Anterior cingulate cortex (tissue), 58 donors: ENCODE measurements around the gene DBF4B.
"Not testable (repeated sequence)": the region's sequence is repeated elsewhere in the genome, so short reads cannot be mapped to it uniquely, and the experiment has no call there.

ENCODE experiments used
- DNase-seq, 58 donors: peaks; one replicate each; lab custom pipeline; 2025; lab: John Stamatoyannopoulos, UW

Gene DBF4B

DNA sequence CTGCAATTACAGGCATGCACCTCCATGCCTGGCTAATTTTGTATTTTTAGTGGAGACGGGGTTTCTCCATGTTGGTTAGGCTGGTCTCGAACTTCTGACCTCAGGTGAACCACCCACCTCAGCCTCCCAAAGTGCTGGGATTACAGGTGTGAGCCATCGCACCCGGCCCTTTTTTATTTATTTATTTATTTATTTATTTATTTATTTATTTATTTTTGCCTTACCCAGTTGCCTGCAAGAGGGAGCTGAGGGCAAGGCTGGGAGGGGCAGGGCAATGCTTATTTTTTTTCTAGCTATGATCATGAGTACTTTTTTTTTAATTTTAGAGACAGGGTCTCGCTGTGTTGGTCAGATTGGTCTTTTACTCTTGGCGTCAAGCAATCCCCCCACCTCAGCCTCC, 17.7 kb downstream of the DBF4B start:
- DNase-seq, result not testable (repeated sequence)

DNA sequence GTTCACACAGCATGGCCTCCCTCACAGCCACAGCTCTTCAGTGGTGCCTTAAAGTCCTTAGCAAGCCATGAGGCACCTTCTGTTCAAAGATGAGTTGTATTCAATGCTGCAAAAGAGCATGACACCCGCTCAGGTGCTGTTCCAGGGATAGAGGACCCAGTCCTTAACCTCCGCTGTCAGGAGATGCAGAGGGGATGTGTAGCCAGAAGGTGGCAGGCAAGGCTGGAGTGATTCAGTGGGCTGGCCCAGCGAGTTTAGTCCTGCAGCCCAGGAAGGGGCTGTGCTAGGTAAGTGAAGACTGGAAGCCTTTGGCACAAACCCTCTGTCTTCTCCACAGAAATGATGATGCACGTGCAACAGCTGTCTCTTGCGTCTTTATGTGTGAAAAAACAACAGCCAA, 25.3 kb downstream of the DBF4B start:
- DNase-seq, result peak in 8 of 58 donors; percentile 6 to 31 (median 16)

DNA sequence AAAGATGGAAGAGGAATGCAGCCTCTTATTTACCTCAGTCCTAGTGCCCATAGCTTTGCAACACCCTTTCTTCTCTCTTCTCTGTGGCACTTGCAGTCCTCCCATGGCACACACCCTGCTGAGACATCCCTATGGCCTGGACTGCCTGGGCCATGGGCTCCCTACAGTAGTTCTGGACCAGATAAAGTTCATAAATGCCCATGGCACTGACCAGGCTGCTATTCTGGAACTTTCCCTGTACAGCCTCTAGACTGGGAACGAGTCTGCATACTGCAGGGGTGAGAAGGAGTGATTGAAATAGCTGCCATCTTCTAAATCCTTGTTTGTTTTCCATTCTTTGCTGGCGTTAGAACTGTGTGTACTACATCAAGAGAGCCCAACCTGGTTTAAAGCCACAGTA, 25.8 kb downstream of the DBF4B start:
- no peak for DNase-seq

DNA sequence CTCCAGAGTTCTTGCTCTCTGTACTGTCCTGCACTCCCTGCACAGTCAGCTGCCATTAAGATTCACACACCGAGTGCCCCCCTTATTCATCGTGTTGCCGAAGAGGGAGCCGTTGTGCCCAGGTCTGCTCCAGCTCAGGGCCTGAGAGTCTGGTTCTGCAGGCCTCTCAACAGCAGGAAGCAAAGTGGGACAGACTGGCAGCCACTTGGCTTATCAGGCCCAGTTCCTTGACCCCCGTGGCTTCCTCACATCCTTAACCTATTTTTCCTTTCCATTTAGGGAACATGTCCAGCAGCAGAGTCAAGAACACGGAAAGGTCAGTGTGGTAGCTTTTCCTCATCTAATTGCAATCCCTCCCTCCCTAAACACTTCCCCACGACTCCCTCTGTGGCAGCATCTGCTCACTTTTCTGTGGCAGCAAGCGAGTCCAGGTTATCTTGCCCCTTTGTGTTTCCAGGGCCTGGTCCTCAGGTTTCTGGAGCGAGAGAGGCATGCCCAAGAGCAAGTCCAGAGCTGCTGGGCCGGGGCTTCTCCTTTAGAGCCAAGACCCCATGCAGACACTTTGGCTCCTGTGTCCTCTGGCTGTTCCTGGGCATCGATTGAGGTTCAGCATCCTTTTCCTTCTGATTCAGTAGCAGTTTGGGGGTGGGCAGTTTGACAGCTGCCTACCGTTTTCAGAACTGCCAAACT, 28.2 kb downstream of the DBF4B start:
- no peak for DNase-seq

DNA sequence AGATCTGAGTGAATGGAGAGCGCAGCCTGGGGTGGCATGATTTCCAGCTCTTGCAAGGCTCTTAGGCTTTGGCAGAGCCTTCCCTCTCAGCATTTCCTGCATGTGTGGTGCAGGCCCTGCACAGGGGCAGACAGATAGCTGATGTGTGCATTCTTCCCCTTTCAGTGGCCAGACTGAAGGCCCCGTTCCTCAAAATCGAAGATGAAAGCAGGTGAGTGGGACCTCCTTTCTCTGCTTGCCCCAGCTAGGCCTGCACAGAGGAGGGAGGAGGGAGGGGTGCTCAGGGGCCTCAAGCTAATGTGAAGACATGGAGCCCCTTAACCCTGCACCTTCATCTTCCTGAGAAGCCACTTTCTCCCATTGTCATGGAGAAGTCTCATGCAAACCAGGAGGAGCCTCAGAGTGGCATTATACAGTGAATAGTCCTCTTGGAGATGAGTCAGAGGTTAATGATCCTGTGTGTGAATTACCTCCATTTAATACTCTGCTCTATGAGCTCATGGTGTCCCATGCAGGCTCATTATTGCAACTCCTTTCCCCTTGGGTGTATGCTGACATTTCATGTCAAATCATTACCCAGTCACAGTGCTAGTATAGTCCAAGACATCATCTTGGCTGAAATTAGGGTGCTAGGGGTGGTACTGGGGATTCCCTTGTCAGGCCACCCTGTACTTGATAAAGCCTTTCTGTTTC, 29.9 kb downstream of the DBF4B start:
- no peak for DNase-seq

DNA sequence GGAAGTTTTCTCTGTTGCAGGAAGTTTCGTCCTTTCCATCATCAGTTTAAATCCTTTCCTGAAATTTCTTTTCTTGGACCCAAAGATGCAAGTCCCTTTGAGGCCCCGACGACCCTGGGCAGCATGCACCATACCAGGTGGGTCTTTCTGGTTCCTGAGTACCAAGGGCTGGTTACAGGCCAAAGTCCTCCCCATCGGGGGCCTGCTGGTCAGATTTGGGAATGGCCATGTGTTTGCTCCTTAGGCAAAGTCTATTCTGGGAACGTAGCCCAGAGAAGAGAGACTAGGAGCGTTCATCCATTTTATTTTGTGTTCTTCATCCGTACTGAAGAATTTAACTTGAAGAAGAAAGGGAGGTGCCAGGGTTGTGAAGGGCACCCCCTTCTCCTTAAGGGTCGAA, 32.9 kb downstream of the DBF4B start:
- DNase-seq, result no peak

DNA sequence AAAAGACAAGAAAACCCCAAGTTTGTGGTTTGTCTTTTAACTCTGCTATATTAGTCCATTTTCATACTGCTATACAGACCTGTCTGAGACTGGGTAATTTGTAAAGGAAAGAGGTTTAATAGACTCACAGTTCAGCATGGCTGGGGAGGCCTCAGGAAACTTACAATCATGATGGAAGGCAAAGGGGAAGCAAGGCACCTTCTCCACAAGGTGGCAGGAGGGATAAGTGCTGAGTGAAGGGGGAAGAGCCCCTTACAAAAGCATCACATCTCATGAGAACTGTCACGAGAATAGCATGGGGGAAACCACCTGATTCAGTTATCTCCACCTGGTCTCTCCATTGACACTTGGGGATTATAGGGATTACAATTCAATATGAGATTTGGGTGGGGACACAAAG, 36.8 kb downstream of the DBF4B start:
- DNase-seq, result no peak

DNA sequence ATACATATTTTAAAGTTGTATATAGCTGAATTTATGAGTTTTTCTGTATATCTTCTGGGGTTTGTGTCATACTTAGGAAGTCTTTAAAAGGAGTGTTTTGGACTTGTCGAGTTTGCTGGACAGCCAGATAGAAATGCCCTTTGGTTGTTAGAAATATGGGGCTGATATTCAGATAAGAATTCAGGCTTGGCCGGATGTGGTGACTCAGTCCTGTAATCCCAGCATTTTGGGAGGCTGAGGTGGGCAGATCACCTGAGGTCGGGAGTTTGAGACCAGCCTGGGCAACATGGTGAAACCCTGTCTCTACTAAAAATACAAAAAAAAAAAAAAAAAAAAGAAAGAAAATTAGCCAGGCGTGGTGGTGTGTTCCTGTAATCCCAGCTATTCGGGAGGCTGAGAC, 37.3 kb downstream of the DBF4B start:
- not testable (repeated sequence) for DNase-seq

DNA sequence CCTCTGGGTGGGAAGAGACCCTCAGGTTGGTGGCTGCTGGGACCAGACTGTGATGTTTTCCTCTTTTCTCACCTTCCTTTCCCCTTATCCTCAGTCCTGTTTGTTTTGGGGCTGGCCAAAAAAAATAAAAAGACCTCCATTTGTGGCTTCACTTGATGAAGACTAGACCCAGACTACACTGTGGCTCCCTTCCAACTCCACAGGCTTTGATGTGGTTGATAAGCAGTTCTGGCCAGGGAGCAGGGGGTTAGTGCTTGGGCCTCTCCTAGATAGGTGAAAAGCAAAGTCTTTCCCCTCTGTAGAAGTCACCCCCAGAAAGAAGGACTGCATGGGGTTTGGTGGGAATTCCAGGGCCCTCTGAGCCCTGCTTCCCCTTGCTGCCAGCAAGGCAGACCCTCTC, 39.1 kb downstream of the DBF4B start:
- DNase-seq, result no peak

DNA sequence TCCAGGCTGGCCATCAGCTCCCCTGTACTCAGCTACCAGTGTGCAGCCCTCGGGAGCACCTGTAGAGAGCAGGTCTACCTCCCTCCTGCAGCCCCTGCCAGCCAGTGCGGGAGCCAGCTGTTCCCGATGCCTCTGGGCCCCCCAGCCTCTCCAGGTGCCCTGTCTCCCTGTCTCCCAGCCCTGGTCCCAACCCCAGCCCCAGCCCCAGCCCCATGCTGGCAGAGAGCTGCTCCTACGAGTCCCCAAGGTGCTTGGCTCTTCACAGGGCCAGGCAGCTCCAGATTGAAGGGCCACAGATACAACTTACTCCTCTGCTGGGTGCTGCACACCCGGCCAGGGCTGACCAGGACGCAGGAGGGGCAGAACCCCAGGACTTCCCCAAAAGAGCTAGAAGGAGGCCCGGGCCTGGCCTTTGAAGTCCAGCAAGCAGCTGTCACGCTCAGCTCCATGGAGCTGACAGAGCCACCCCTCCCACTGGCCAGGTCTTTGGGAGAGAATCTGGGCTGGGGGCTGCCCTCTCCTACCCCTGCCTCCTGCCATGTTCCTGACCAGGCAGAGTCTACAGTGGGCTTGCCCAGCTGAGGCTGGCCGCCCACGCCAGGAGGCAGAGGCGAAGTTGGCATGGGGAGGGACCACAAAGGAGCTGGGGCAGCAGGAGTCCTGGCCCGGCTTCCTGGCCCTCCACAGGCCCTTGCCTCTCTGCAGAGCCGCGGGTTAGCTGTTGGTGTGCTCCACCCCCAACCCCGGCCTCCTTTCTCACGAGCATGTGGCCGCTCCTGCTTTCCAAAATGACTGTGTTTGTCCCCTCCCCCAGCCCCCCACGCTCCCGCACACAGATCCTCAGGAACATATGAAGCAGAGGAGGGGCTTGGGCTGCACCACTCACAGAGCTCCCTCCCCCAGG, 40.9 kb downstream of the DBF4B start:
- peak in 43 of 58 donors; percentile 5 to 82 (median 39) for DNase-seq

DNA sequence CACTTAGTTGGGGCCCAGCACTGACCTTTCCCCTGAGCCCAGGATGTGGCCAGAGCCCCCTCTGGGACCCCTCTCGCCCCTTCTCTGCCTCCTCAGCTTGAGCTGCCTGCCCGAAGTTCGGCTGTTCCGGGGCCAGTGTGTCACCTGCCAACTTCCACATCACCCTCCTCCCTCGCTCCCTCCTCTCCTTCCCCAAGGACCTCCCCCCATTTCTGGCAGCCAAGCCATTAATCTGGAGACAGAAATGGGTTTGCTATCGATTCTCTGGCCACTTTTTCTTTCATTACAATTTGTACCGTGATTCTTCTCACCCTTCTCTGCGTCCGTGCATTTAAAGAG, 41.5 kb downstream of the DBF4B start:
- peak in 5 of 58 donors; percentile 46 to 66 (median 63) for DNase-seq

DNA sequence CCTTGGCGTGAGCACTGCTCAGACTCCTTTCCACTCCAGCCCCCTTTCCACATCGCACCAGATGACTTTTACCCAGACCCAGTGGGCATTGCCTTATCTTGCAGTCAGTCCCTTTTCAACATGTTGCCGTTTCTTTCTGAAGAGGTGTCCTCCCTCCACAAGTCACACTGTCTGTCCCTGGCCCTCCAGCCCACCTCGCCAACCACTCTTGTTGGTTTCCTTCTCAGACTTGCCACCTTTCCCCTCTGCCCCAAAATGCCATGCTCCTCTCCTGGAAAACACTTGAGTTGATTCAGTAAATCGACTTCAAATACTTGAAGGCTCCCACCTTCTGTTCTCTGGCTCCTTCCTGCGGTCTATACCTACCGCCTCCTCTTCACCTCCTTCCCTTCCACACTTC, 42.9 kb downstream of the DBF4B start:
- no peak for DNase-seq

DNA sequence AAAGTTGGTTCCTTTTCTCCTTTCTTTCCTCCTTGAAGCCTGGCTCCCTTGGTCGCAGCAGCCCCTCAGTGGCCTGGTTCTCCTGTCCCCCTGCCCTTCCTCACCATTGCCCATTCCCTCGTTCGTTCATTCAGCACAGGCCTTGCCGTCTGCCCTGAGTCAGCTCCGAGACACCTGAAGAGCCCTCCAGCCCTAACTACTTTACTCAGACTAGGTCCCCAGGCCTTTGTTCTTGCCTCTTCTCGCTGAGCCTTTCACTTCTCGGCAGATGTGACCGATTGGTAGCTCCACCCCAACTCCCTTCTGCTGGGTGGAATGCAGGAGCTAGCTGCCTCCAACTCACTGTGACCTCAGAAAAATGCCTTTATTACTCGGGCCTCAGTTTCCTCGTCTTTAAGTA, 43.3 kb downstream of the DBF4B start:
- DNase-seq, result no peak

DNA sequence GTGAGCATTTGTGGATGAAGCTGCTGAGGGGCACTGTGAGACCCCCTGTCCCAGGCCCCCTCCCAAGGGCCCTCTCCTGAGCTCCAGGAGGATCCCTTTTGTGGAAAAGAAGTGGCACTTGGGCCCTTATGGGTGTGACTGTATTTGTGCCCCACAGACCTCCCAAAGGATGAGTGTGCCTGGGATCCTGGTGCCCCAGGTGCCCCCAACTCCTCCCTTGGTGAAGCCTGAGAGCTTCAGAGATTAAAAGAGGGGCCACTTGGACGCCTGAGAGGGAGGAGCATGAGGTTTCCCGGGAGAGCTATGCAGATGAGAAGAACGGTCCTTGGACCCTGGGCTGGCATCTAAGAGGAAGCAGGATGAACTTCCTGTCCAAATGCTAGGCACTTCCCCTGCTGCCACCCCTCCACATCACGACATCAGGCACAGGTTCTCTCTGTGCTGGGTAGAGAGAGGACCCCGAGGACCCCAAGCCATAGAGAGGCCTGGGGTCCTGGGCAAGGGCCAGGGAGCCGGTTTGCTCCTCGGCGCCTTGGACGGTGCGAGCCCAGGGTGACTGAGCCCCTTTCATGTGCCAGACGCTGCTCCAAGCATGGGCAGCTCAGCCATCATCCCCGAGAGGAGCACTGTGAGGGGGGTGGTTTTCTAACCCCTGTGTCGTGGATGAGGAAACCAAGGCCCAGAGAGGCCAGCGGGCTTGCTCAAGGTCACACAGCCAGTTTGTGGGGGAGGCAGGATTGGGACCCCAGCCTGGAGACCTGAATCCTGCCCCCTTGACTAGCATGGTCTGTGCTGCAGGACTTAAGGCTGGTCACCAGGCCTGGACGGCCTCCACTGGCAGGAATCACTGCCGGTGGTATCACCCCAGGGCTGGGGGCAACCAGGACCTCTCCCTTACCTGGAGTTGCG, 44.7 kb downstream of the DBF4B start:
- DNase-seq, result no peak

DNA sequence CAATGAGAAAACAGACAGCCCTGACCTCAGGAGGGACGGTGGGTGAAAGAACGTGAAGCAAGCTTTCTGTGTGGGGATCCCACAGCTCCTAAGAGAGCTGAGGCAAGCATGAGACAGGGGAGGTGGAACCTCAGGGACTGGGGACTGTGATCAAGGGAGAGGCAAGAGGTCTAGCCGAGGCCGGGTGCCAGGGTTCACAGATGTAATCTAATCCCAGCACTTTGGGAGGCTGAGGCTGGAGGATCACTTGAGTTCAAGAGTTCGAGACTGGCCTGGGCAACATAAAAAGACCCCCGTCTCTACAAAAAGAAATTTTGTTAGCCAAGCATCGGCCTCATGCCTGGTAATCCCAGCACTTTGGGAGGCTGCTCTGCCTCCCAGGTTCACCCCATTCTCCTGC, 45.8 kb downstream of the DBF4B start:
- no peak for DNase-seq

DNA sequence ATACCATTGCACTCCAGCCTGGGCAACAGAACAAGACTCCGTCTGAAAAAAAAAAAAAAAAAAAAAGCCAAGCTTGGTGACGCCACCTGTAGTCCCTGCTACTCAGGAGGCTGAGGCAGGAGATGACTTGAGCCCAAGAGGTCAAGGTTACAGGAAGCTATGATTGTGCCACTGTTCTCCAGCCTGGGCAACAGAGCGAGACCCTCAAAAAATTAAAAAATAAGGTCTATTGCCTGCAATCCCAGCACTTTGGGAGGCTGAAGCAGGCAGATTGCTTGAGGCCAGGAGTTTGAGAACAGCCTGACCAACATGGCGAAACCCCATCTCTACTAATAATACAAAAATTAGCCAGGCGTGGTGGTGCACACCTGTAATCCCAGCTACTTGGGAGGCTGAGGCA, 46.7 kb downstream of the DBF4B start:
- DNase-seq, result not testable (repeated sequence)

DNA sequence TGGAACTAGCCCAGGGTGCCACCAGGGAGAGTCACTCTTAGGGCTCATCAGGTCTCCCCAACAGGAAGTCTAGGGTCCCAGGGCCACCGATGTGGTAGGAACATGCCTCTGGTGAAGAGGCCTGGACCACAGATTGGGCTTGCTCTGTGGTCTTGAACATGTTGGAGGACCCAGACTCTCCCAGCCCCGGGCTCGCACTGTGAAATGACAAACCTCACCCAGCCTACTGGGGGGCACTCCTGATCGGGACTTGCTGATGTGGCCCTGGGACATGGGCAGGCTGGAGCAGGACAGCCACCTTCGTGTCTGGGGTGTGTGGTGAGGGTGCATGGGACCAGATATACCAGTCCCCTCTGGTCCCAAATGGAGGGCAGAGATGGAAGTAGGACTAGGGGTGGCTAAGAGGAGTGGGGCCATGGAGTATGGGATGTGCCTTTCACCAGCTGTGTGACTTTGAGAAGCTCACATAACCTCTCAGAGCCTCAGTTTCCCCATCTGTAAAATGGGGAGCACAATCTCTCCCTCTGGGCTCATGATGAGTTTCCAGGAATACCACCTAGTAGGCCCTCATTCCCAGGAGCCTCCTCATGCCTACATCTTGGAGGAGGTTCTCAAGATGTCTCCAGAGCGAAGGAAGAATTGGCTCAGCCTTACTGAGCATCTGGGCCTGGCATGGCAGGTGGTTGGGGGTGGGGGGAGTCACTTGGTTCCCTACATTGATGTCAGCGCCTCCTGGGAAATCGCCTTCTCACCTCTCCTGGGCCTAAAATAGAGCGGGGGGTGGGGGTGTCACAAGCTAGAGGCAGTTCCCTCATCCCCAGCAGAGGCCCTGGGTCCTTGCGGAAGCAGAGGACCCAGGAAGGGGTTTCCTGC, 48.8 kb downstream of the DBF4B start:
- DNase-seq, result peak in 6 of 58 donors; percentile 15 to 46 (median 28)

DNA sequence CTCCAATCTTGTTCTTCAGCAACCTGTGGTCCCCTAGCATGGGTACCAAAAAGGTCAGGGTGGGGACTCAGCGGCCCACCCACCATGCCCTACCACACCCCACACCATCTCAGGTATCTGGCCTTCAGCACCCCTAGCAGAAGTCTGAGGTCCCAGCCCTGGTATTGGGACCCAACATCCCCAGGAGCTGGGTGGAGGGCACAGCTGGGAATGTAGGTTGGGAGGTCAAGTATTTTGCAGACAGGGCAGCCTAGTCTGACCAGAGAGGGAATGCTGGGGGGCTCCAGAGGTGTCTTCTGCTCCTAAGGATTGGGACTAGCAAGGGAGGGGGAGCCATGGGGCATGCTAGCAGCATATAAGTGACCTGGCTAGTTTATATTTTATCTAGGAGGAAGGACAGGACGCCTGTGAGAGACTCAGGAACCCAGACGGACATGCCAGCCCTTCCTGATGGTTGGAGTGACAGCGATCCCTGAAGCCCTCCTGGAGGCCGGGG, 49.5 kb downstream of the DBF4B start:
- DNase-seq, result no peak
